Brain microvascular endothelial cell (primary cell): ENCODE data around the gene CHRNA7.

ENCODE experiments used
- DNase-seq: peaks from one replicate; pipeline ENCODE4 v3.0.0-alpha.2; 2020
- H3K27ac ChIP-seq: fragments of 250-450 bp; sonication (Bioruptor Pico); 2 replicates; pipeline ENCODE4 v1.5.1; 2020; ENCODE audit warnings: mild to moderate bottlenecking, moderate library complexity
- H3K27me3 ChIP-seq: fragments of 250-450 bp; sonication (Bioruptor Pico); replicated peaks from 2 replicates; pipeline ENCODE4 v1.5.1; 2020; ENCODE audit warnings: mild to moderate bottlenecking
- H3K36me3 ChIP-seq: fragments of 250-450 bp; sonication (Bioruptor Pico); replicated peaks from 2 replicates; pipeline ENCODE4 v1.5.1; 2020; ENCODE audit warnings: mild to moderate bottlenecking
- H3K4me3 ChIP-seq: 2 replicates; pipeline ENCODE4 v1.5.1; 2011; ENCODE audit warnings: low read depth, mild to moderate bottlenecking, control low read depth, low read length, moderate library complexity
- CTCF ChIP-seq: IDR thresholded peaks from 2 replicates; pipeline ENCODE4 v1.5.1; 2011; ENCODE audit warnings: low read depth, mild to moderate bottlenecking, moderate library complexity, low read length, control low read depth, inconsistent platforms; ENCODE audit errors: missing control alignments
- in situ Hi-C: cut with HindIII; loops from 2 replicates; pipeline ENCODE4 v1.10.0; 2017; ENCODE audit warnings: low sequenced_read_pairs, low pct_ligation_motif_present

CHRNA7 gene

GRCh38 chr15:32030795-32031194 lies 480 bp downstream of the CHRNA7 start:
- in situ Hi-C loops, result no loop called here
- no peak for DNase-seq
- Histone ChIP-seq H3K27ac (no peak overlapping the region), H3K27me3 (peaks cover 22% of the 10 kb centered on the region), H3K36me3 (no peaks in the 10 kb centered on the region), H3K4me3 (peak overlapping the region; percentile 48)
- no peak for TF ChIP-seq CTCF

GRCh38 chr15:32033186-32033890 lies 3.0 kb downstream of the CHRNA7 start:
- H3K27me3 ChIP-seq, result peaks cover 22% of the 10 kb centered on the region
- no peak overlapping the region for H3K27ac ChIP-seq
- no peaks in the 10 kb centered on the region for H3K36me3 ChIP-seq
- TF ChIP-seq CTCF, result no peak
- in situ Hi-C loops, result no loop called here
- H3K4me3 ChIP-seq, result no peak overlapping the region
- no peak for DNase-seq

- no peak overlapping the region for H3K4me3 ChIP-seq
- no peak for TF ChIP-seq CTCF
- no peak for DNase-seq
- in situ Hi-C loops, result no loop called here
- peaks cover 16% of the 10 kb centered on the region for H3K27me3 ChIP-seq
- no peak overlapping the region for H3K27ac ChIP-seq
- H3K36me3 ChIP-seq, result no peaks in the 10 kb centered on the region
Measured at GRCh38 chr15:32034106-32034505, 3.8 kb downstream of the CHRNA7 start.

- no peak for DNase-seq
- H3K27me3 ChIP-seq, result peaks cover 8% of the 10 kb centered on the region
- H3K36me3 ChIP-seq, result no peaks in the 10 kb centered on the region
- no peak overlapping the region for H3K27ac ChIP-seq
- in situ Hi-C loops, result no loop called here
- no peak for TF ChIP-seq CTCF
- H3K4me3 ChIP-seq, result no peak overlapping the region
Measured at GRCh38 chr15:32035285-32035684, 5.0 kb downstream of the CHRNA7 start.

- Histone ChIP-seq H3K4me3 (no peak overlapping the region), H3K27ac (no peak overlapping the region), H3K36me3 (no peaks in the 10 kb centered on the region), H3K27me3 (no peaks in the 10 kb centered on the region)
- in situ Hi-C loops, result no loop called here
- no peak for DNase-seq
- no peak for TF ChIP-seq CTCF
Measured at GRCh38 chr15:32036971-32037370, 6.7 kb downstream of the CHRNA7 start.

GRCh38 chr15:32041294-32041693 lies 11.0 kb downstream of the CHRNA7 start:
- in situ Hi-C loops, result no loop called here
- Histone ChIP-seq H3K27me3 (no peaks in the 10 kb centered on the region), H3K27ac (no peak overlapping the region), H3K36me3 (no peaks in the 10 kb centered on the region), H3K4me3 (no peak overlapping the region)
- no peak for TF ChIP-seq CTCF
- DNase-seq, result no peak
